ENCODE results near the gene CHST9. TPM values are rescaled to one million over a fixed set of nuclear protein-coding genes. Genes with fewer than 3 reads are reported as not detected.

Gene CHST9
- total and polyA plus RNA-seq, 2 of the 13 experiments (the other 11 are each of a cell fraction or from before 2014, with no cell fraction given) = 3.2 to 9.6 TPM

GRCh38 chr18:26981360-26982082, 203.6 kb downstream of the CHST9 start:
- FAIRE-seq (no peak), ATAC-seq (no peak), DNase-seq (ENCODE audit: low spot score) (no peak)
- Histone ChIP-seq H3K36me3 (replicated peaks in 1 of 2; ENCODE audit: control insufficient read depth in 1 of 2, insufficient read depth in 2 of 2, low read length in 2 of 2) (no peaks in the 10 kb centered on the region), H3K27me3 (ENCODE audit: control insufficient read depth in 1 of 2, insufficient read depth in 2 of 2, low read length in 2 of 2) (no peaks in the 10 kb centered on the region; a peak in 1 of 5 replicates), H3K4me2 (ENCODE audit: low read depth, low read length) (no peak overlapping the region), H3K79me2 (ENCODE audit: insufficient read depth, low read length) (no peaks in the 10 kb centered on the region), H2AFZ (ENCODE audit: low read length) (no peak overlapping the region), H3K4me3 (replicated peaks in 1 of 3; ENCODE audit: insufficient read depth in 1 of 3, low read depth in 2 of 3, low read length in 3 of 3) (no peak overlapping the region), H3K9me3 (ENCODE audit: low read length) (no peaks in the 10 kb centered on the region), H3K4me1 (ENCODE audit: insufficient read depth, low read length) (no peaks in the 10 kb centered on the region), H3K9ac (ENCODE audit: insufficient read depth, low read depth, low read length) (no peak overlapping the region), H3K27ac (ENCODE audit: extremely low read length, insufficient read depth, low read length) (no peak overlapping the region), H4K20me1 (ENCODE audit: insufficient read depth, low read length) (no peaks in the 10 kb centered on the region)
- no TSS peak for BruUV-seq (replicated peaks)
- intact Hi-C loops (cut with micrococcal nuclease; ENCODE audit: unreplicated experiment) = no loop called here
- ChIA-PET CTCF (ENCODE audit: low intra/inter-chr PET ratio, low total read pairs) (no interaction called here), POLR2A (no interaction called here)
- in situ Hi-C loops (cut with HindIII; ENCODE audit: extremely low pct_ligation_motif_present, low pct_unique_long_range_greater_than_20kb) = no loop called here
- TF ChIP-seq NFAT5 (CRISPR knock-in tag; IDR thresholded peaks at IDR 0.05) = no peak
- no peak for TF ChIP-seq KLF6 (CRISPR knock-in tag; IDR thresholded peaks at IDR 0.05)
- TF ChIP-seq DBP (CRISPR knock-in tag; IDR thresholded peaks at IDR 0.05; ENCODE audit: not compliant biosample characterization) = no peak
- no peak for TF ChIP-seq CENPBD1 (CRISPR knock-in tag; IDR thresholded peaks at IDR 0.05; ENCODE audit: borderline replicate concordance, low read depth)
- no peak for TF ChIP-seq ZNF576 (CRISPR knock-in tag; IDR thresholded peaks at IDR 0.05)
- no peak for TF ChIP-seq ZNF605 (CRISPR knock-in tag; IDR thresholded peaks at IDR 0.05)
- TF ChIP-seq, protein P1, sequence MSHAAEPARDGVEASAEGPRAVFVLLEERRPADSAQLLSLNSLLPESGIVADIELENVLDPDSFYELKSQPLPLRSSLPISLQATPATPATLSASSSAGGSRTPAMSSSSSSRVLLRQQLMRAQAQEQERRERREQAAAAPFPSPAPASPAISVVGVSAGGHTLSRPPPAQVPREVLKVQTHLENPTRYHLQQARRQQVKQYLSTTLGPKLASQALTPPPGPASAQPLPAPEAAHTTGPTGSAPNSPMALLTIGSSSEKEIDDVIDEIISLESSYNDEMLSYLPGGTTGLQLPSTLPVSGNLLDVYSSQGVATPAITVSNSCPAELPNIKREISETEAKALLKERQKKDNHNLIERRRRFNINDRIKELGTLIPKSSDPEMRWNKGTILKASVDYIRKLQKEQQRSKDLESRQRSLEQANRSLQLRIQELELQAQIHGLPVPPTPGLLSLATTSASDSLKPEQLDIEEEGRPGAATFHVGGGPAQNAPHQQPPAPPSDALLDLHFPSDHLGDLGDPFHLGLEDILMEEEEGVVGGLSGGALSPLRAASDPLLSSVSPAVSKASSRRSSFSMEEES (CRISPR knock-in tag; IDR thresholded peaks at IDR 0.05) = no peak
- no peak for TF ChIP-seq MTF2 (CRISPR knock-in tag; IDR thresholded peaks at IDR 0.05; ENCODE audit: borderline replicate concordance)
- no peak for TF ChIP-seq YEATS4 (CRISPR knock-in tag; IDR thresholded peaks at IDR 0.05; ENCODE audit: borderline replicate concordance)
- 85% methylated on average over 6 of the region's 6 CpGs for WGBS (ENCODE audit: low lambda C conversion rate)
